Stomach smooth muscle (tissue), 2 donors: ENCODE measurements around the gene ARID4B.

Experiments used
- H3K27ac ChIP-seq: one replicate; pipeline ENCODE4 v1.7.0; 2013; ENCODE audit warnings: mild to moderate bottlenecking, low read length, inconsistent platforms
- H3K27me3 ChIP-seq, 2 donors: one replicate each; pipeline ENCODE4 v1.7.0; 2013; ENCODE audit warnings: low read length in 2 of 2; ENCODE audit not compliant: insufficient read depth in 2 of 2, control insufficient read depth in 1 of 2
- H3K36me3 ChIP-seq, 2 donors: one replicate each; pipeline ENCODE4 v1.7.0; 2013; ENCODE audit warnings: low read length in 2 of 2; ENCODE audit not compliant: control insufficient read depth in 2 of 2, insufficient read depth in 2 of 2
- H3K4me1 ChIP-seq: one replicate; pipeline ENCODE4 v1.7.0; 2013; ENCODE audit warnings: low read length; ENCODE audit not compliant: control insufficient read depth, insufficient read depth
- H3K4me3 ChIP-seq, 2 donors: one replicate each; pipeline ENCODE4 v1.7.0; 2013; ENCODE audit warnings: low read length in 2 of 2
- H3K9ac ChIP-seq, 2 donors: one replicate each; pipeline ENCODE4 v1.7.0; 2013; ENCODE audit warnings: low read length in 2 of 2, mild to moderate bottlenecking in 1 of 2
- H3K9me3 ChIP-seq, 2 donors: one replicate each; pipeline ENCODE4 v1.7.0; 2013; ENCODE audit warnings: low read length in 2 of 2; ENCODE audit not compliant: control insufficient read depth in 2 of 2
- donor health status: healthy.
- donor health status: Pancreatic carcinoma.

Gene ARID4B

GRCh38 chr1:235253219-235253962 is 74.6 kb downstream of the ARID4B start:
- Histone ChIP-seq H3K9me3 (no peaks in the 10 kb centered on the region), H3K4me3 (no peak overlapping the region), H3K9ac (no peak overlapping the region), H3K27ac (no peak overlapping the region), H3K4me1 (peaks cover 3% of the 10 kb centered on the region), H3K36me3 (no peaks in the 10 kb centered on the region), H3K27me3 (no peaks in the 10 kb centered on the region)

DNA sequence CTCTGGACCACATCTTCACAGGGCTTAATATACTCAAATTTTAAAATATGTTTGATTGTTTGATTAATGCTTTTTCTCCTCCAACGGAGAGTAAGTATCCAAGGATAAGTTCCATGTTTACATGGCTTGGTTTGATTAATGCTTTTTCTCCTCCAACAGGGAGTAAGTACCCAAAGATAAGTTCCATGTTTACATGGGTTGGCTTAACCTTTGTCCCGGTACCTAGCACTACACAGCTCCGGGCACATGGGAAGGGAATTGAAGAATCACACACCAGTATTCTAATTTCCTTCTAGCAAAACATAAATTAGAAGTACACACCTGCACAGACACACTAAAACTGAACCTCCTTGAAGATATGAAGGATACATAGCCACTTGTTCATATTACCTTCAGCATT is 77.5 kb downstream of the ARID4B start:
- Histone ChIP-seq H3K36me3 (peaks cover 0 to 5% of the 10 kb centered on the region in 2 donors), H3K27me3 (no peaks in the 10 kb centered on the region), H3K9me3 (no peaks in the 10 kb centered on the region), H3K4me3 (no peak overlapping the region), H3K27ac (no peak overlapping the region), H3K4me1 (peaks cover 3% of the 10 kb centered on the region), H3K9ac (no peak overlapping the region)

DNA sequence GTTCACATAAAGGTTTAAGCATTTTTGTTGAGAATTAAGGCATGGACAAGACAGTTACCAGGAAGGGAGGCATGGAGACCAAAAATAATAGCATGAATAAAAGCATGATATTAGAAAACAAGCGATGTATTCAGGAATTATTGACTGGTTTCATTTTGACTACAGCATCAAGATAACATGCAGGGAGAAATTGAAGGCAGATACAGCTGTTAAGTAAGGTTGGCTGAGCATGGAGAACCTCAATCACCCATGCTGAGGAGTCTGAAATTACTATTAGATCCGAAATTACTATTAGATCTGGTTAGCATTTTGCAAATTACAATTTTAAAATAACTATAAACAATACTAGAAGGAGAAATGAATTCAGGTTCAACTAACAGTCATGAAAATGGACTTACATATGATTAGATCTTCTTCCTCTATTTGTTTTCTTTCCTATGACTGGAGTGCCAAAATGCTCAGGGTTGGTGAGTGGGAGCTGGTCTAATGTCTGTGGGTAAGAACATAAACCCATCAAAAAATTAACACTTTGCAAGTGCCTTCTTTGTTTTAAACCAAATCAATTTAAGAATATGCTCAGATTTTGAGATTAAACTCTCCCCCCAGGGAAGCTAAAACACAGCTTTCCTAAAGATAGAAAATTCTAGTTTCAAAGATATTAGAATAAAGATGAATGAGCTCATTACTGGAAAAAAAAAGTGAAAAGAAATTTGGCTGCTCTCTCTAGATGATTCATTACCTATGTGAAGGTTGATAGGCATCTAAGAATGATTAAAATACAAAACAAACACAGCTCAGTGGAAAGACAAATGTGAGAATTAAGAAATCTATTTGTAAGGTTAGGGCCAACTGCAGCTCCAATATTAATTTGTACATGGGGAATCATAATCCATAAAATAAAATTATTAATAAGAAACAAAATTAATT is 81.7 kb downstream of the ARID4B start:
- H3K36me3 ChIP-seq: peaks cover 0 to 9% of the 10 kb centered on the region in 2 donors
- H3K27ac ChIP-seq: no peak overlapping the region
- no peaks in the 10 kb centered on the region for H3K9me3 ChIP-seq

GRCh38 chr1:235244974-235245592 is 82.9 kb downstream of the ARID4B start:
- peaks cover 0 to 9% of the 10 kb centered on the region in 2 donors for H3K36me3 ChIP-seq
- no peak overlapping the region for H3K4me3 ChIP-seq
- no peaks in the 10 kb centered on the region for H3K9me3 ChIP-seq
- H3K27me3 ChIP-seq: no peaks in the 10 kb centered on the region
- no peak overlapping the region for H3K9ac ChIP-seq
- H3K4me1 ChIP-seq: no peaks in the 10 kb centered on the region
- H3K27ac ChIP-seq: no peak overlapping the region

More for the DNA sequence above, 81.7 kb downstream of the ARID4B start:
- Histone ChIP-seq H3K4me3 (no peak overlapping the region), H3K27me3 (no peaks in the 10 kb centered on the region), H3K9ac (no peak overlapping the region), H3K4me1 (peaks cover 3% of the 10 kb centered on the region)

GRCh38 chr1:235240960-235241359 is 87.0 kb downstream of the ARID4B start:
- Histone ChIP-seq H3K4me3 (no peak overlapping the region), H3K27me3 (no peaks in the 10 kb centered on the region), H3K4me1 (no peaks in the 10 kb centered on the region), H3K9ac (no peak overlapping the region), H3K27ac (no peak overlapping the region), H3K9me3 (no peaks in the 10 kb centered on the region), H3K36me3 (peaks cover 4 to 15% of the 10 kb centered on the region in 2 donors)

DNA sequence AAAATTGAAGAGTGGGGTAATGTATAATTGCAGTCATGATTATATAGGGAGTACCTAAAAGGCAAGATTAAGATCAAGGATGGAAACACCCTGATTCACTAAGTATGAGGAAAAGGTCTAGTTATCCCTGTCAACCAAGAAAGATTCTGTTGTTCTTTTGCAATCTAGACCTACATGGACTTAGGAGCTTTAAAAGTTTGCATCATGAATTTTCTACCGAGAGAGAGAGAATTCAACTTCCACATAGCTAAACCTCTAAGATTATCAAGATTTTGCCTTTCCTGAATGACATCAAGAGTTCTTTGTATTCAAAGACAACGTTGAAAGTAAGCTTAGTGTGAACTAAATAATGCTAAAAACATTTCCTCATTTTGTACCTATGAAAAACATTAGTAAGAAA is 88.1 kb downstream of the ARID4B start:
- H3K4me3 ChIP-seq: no peak overlapping the region
- H3K36me3 ChIP-seq: peaks cover 6 to 10% of the 10 kb centered on the region in 2 donors
- H3K9ac ChIP-seq: no peak overlapping the region
- H3K4me1 ChIP-seq: no peaks in the 10 kb centered on the region
- no peak overlapping the region for H3K27ac ChIP-seq
- no peaks in the 10 kb centered on the region for H3K27me3 ChIP-seq
- H3K9me3 ChIP-seq: no peaks in the 10 kb centered on the region

DNA sequence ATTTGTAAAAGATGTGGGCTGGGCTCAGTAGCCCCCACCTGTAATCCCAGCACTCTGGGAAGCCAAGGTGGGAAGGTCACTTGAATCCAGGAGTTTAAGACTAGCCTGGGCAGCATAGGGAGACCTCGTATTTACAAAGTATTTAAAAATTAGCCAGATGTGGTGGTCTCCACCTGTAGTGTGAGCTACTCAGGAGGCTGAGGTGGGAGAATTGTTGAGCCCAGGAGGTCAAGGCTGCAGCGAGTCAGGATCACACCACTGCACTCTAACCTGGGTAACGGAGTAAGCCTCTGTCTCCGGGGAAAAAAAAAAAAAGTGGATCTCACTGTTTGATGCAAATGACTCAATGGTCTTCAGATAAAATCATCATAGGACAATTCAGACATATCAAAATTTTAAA is 89.4 kb downstream of the ARID4B start:
- no peaks in the 10 kb centered on the region for H3K9me3 ChIP-seq
- no peak overlapping the region for H3K4me3 ChIP-seq
- H3K27ac ChIP-seq: no peak overlapping the region
- H3K9ac ChIP-seq: no peak overlapping the region
- H3K4me1 ChIP-seq: no peaks in the 10 kb centered on the region
- H3K36me3 ChIP-seq: peaks cover 8% of the 10 kb centered on the region in 2 donors
- H3K27me3 ChIP-seq: no peaks in the 10 kb centered on the region

GRCh38 chr1:235236128-235236527 is 91.9 kb downstream of the ARID4B start:
- Histone ChIP-seq H3K27me3 (no peaks in the 10 kb centered on the region), H3K4me1 (no peaks in the 10 kb centered on the region), H3K27ac (no peak overlapping the region), H3K36me3 (peaks cover 8% of the 10 kb centered on the region in 2 donors), H3K9ac (no peak overlapping the region), H3K4me3 (no peak overlapping the region), H3K9me3 (no peaks in the 10 kb centered on the region)

- H3K27ac ChIP-seq: no peak overlapping the region
- H3K9ac ChIP-seq: no peak overlapping the region
- no peak overlapping the region for H3K4me3 ChIP-seq
- no peaks in the 10 kb centered on the region for H3K9me3 ChIP-seq
- peaks cover 9 to 18% of the 10 kb centered on the region in 2 donors for H3K36me3 ChIP-seq
- no peaks in the 10 kb centered on the region for H3K4me1 ChIP-seq
- H3K27me3 ChIP-seq: no peaks in the 10 kb centered on the region
Observed at GRCh38 chr1:235229868-235230267, 98.1 kb downstream of the ARID4B start.

DNA sequence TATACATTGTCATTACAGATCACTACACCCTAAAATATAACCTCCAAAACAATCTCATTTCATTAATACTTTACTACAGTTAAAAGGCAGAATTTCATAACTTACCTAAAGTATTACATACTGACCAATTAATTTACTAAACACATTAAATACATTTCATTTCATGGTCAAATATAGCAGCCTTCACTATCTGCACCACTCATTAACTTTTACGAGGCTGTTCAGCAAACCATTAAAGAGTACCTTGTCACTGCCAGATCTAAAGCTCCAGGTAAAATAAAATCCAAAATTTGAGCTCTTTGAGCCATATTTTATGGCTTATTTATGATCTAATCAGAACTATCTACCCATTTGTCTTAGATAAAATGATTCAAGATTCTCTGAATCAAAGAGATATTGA is 100.6 kb downstream of the ARID4B start:
- Histone ChIP-seq H3K27ac (no peak overlapping the region), H3K4me1 (no peaks in the 10 kb centered on the region), H3K27me3 (no peaks in the 10 kb centered on the region), H3K36me3 (peaks cover 16 to 26% of the 10 kb centered on the region in 2 donors), H3K9ac (no peak overlapping the region), H3K9me3 (no peaks in the 10 kb centered on the region), H3K4me3 (no peak overlapping the region)
